Lower lobe of right lung (tissue), 2 donors: ENCODE data around the gene HCST. TPM values are rescaled to one million over a fixed set of nuclear protein-coding genes. Genes with fewer than 3 reads are reported as not detected.

Source experiments
- ATAC-seq, 2 donors: fragments of 200-7000 bp; cut with Tn5 transposase; one replicate each; pipeline ENCODE4 v1.9.1; 2020 to 2022; ENCODE audit warnings: mild to moderate bottlenecking in 2 of 2, moderate library complexity in 2 of 2
- DNase-seq: peaks from one replicate; pipeline ENCODE4 v3.0.0-alpha.2; 2020
- H3K27ac ChIP-seq: fragments of 200-600 bp; one replicate; pipeline ENCODE4 v1.8.0; 2022
- H3K27me3 ChIP-seq: fragments of 200-600 bp; one replicate; pipeline ENCODE4 v1.8.0; 2022; ENCODE audit warnings: low read depth
- H3K36me3 ChIP-seq: fragments of 200-600 bp; one replicate; pipeline ENCODE4 v1.8.0; 2022; ENCODE audit warnings: mild to moderate bottlenecking
- H3K4me1 ChIP-seq: fragments of 200-600 bp; one replicate; pipeline ENCODE4 v1.8.0; 2022
- H3K4me3 ChIP-seq: fragments of 200-600 bp; one replicate; pipeline ENCODE4 v1.8.0; 2022; ENCODE audit warnings: mild to moderate bottlenecking
- H3K9me3 ChIP-seq: fragments of 200-600 bp; one replicate; pipeline ENCODE4 v1.8.0; 2022
- intact Hi-C: fragments of 100-400 bp; cut with DNase I; formaldehyde crosslinking; loops from one replicate; pipeline ENCODE4 v1.11.0; 2022
- total RNA-seq: library from RNA; stranded (reverse); fragmentation: NEBNext Ultra II Directional; extraction: Animal tissue kit (Norgen Biotek cat#: 25700); gene quantifications from one replicate; pipeline ENCODE4 v1.2.1, GENCODE V29; 2021
- TF ChIP-seq, protein P1 (sequence below): fragments of 200-600 bp; IDR thresholded peaks from one replicate; pipeline ENCODE4 v1.8.0; 2022; ENCODE audit warnings: antibody characterized with exemption, mild to moderate bottlenecking
- donor health status: DM: no; HTN: yes; CAD: no; lungs with severe emphysema.

The HCST gene
- total RNA-seq, 1 donor from 2014 or later, result 43.3 TPM

DNA sequence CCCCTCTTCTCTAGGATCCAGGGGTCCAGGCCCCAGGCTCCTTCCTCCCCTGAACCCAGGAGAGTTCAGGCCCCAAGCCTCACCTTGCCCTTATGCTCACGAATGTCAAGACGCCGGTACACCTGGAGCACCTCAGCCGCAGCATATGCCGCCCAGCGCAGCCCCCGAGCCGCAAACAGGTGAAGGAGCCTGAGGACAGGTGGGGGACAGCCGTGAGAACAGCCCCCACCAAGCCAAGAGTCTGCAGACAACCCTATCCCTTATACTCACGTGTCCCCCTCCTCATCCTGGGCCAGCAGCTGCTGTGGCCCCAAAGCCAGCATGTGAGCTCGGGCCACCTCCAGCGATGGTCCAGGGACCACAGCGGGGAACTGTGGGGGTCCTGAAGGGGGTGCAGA is 5.7 kb upstream of the HCST start:
- peaks cover 64% of the 10 kb centered on the region for H3K36me3 ChIP-seq
- H3K4me3 ChIP-seq, result no peak overlapping the region
- intact Hi-C loops, result no loop called here
- no peak for DNase-seq
- no peak overlapping the region for H3K27ac ChIP-seq
- H3K27me3 ChIP-seq, result no peaks in the 10 kb centered on the region
- no peak for ATAC-seq
- TF ChIP-seq, protein P1, sequence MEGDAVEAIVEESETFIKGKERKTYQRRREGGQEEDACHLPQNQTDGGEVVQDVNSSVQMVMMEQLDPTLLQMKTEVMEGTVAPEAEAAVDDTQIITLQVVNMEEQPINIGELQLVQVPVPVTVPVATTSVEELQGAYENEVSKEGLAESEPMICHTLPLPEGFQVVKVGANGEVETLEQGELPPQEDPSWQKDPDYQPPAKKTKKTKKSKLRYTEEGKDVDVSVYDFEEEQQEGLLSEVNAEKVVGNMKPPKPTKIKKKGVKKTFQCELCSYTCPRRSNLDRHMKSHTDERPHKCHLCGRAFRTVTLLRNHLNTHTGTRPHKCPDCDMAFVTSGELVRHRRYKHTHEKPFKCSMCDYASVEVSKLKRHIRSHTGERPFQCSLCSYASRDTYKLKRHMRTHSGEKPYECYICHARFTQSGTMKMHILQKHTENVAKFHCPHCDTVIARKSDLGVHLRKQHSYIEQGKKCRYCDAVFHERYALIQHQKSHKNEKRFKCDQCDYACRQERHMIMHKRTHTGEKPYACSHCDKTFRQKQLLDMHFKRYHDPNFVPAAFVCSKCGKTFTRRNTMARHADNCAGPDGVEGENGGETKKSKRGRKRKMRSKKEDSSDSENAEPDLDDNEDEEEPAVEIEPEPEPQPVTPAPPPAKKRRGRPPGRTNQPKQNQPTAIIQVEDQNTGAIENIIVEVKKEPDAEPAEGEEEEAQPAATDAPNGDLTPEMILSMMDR, result no peak
- H3K9me3 ChIP-seq, result no peaks in the 10 kb centered on the region
- peaks cover 26% of the 10 kb centered on the region for H3K4me1 ChIP-seq

DNA sequence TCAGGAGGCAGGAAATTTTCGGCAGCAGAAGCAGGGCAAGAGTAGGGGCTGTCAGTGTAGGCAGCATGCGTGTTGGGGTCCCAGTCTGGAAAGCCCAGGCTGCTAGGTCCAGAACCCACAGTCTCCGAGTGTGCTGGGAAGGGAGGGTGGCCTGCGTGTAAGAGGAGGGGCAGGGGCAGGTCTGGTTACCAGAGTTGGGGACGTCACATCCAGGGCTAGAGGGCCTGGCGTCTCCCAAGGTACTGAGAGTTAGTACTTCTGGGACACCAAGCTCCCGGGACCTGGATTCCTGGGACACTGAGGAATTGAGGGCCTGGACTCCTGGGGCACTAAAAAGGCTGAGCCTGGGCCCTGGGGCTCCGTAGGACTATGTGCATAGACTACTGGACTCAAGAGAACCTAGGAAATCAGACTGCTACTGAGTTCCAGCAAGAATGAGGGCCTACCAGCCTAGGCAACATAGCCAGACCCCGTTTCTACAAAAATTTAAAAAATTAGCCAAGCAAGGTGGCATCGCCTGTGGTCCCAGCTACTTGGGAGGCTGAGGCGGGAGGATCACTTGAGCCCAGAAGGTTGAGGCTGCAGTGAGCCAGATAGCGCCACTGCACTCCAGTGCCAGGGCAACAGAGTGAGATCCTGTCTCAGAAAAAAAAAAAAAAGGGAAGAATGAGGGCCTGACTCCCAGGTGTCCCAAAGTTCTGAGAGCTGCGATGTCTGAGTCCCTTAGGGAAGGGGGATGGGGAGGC is 4.5 kb upstream of the HCST start:
- TF ChIP-seq, protein P1, result no peak
- intact Hi-C loops, result no loop called here
- Histone ChIP-seq H3K4me3 (peak overlapping the region; percentile 80), H3K27me3 (no peaks in the 10 kb centered on the region), H3K4me1 (peaks cover 36% of the 10 kb centered on the region), H3K9me3 (no peaks in the 10 kb centered on the region), H3K36me3 (peaks cover 52% of the 10 kb centered on the region), H3K27ac (peak overlapping the region; percentile 86)
- no peak for DNase-seq
- ATAC-seq, result no peak

DNA sequence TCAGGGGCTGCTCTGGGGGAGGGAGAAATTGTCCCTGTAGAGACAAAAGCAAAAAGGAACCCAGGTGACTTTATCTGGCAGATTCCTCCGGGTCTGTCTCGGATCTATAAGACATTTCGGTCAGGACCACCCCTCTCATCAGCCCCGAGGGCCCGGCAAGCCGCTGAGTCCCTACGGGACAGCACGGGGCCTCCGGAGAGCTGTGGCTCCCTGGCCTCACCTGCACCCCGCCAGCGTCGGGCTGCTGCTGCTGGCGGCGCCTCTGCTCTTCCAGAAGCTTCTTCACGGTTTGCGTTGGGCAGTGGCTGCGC is 3.9 kb upstream of the HCST start:
- H3K9me3 ChIP-seq, result no peaks in the 10 kb centered on the region
- intact Hi-C loops, result no loop called here
- no peaks in the 10 kb centered on the region for H3K27me3 ChIP-seq
- TF ChIP-seq, protein P1, result no peak
- peaks cover 46% of the 10 kb centered on the region for H3K36me3 ChIP-seq
- peaks cover 42% of the 10 kb centered on the region for H3K4me1 ChIP-seq
- peak overlapping the region; percentile 80 for H3K4me3 ChIP-seq
- peak overlapping the region; percentile 86 for H3K27ac ChIP-seq
- ATAC-seq (peak; percentile 0 to 7), DNase-seq (no peak)

DNA sequence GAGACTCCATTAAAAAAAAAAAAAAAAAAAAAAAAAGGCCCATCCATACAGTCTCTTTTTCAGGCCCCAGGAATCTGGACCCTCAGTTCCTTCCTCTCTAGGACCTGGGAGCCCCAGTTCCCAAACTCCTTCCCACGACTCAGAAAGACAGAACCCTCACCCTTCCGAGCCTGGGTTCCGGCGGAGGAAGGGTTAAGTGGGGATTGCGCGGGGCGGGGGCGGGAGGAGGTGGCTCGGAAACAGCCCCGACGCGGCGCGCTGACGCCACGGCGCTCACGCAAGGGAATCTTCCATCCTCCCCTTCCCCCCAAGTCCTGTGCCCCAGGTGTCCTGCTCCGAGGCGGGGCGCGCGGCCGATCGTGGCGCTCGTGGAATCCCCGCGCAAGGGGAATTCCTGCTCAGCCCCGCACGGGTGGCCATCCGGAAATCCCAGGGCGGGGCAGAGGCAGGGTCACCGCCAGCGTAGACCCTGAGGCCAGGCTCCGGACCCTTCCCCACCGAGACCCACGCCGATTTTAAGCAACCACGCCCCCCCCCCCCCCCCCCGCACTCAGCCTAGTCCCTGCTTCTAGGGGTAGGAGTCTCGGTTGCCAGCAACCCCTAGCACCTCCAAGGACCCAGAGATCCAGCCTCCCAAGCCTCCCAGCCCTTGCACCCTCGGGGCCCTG is 2.6 kb upstream of the HCST start:
- Histone ChIP-seq H3K9me3 (no peaks in the 10 kb centered on the region), H3K36me3 (peaks cover 34% of the 10 kb centered on the region), H3K4me3 (peak overlapping the region; percentile 80), H3K27me3 (no peaks in the 10 kb centered on the region), H3K27ac (peak overlapping the region; percentile 86), H3K4me1 (peaks cover 48% of the 10 kb centered on the region)
- peak; percentile 91 to 92 for ATAC-seq
- TF ChIP-seq, protein P1, result no peak
- peak; percentile 93 for DNase-seq
- intact Hi-C loops, result no loop called here

DNA sequence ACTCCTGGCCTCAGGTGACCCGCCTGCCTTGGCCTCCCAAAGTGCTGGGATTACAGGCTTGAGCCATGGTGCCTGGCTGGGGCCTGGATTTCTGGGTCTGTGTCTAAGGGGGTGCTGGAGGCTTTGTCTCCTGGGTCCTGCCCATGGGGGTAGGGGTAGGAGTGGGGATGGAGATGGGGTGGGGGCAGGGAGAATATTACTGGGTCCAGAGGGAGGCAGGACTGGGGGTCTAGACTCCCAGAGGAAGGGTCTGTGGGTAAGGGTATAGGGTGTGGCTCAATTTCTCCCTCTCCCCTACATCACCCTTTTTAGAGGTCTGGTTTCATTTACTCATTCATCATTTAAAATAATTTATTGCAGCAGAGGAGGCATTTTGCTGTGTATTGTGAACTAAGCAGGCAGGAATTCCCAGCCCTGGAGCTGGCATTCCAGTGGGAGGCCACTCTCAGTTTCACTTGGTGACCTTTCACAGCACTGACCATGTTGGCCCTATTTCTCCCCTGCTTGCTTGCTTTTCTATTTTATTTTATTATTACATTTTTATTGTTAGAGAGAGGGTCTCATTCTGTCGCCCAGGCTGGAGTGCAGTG is 1.2 kb upstream of the HCST start:
- intact Hi-C loops, result no loop called here
- ATAC-seq (no peak), DNase-seq (no peak)
- Histone ChIP-seq H3K4me3 (peak overlapping the region; percentile 80), H3K4me1 (peaks cover 49% of the 10 kb centered on the region), H3K27ac (peak overlapping the region; percentile 86), H3K9me3 (no peaks in the 10 kb centered on the region), H3K36me3 (peaks cover 19% of the 10 kb centered on the region), H3K27me3 (no peaks in the 10 kb centered on the region)
- TF ChIP-seq, protein P1, result no peak
